AG08396 (cell line): ENCODE measurements around the gene EZH2.

Source experiments
- DNase-seq: peaks from one replicate; pipeline ENCODE4 v3.0.0; 2012; ENCODE audit warnings: low spot score, mixed read lengths

The EZH2 gene

DNA sequence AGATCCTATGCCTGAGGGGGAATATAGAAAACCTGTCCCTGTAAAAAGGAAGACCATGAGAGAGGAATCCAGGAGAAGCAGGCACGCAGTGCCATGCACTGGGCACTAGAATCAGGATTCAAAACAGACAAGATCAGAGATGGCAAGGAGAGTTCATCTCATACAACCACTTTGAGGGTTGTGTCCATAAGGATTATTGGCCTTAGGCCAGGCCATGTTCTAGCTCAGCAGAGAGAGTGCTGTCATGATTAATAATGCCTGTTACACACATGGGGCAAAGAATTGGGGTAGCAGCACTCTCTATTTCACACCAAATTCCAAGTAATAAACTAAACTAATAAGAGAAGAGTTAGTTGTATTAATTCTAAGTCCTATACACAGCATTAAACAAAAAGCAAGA is 29.1 kb downstream of the EZH2 start:
- DNase-seq, result no peak

DNA sequence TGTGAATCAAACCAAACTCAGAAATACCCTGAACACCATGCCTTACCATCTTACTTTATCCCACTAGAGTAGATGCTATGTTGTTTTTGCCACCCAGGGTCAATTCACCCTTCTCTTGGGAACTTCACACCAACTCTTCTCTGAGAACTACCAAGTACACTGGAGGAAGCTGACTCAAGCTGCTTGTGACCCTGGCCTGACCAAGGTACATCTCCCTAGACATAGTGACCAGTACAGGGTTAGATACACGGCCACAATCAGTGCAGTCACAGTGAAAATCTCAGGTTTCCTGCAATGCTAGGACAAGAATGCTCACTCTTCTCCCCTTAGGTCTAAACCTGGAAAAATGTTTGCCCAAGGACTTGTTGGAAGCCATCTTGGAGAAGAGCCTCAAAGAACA is 31.8 kb downstream of the EZH2 start:
- DNase-seq, result no peak

DNA sequence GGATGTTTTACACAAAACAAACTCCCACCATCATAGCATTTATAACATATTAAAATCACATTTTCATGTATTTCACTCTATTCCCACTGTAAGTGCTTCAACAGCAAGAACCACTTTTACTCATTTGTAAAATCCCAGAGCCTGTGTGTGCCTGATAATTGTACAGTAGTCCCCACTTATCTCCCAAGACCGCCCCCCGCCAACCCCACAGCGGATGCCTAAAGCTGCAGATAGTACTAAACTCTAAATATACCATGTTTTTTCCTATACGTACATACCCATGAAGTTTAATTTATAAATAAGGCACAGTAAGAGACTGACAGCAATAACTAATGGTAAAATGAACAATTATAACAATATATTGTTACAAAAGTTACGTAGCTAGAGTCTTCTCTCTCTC is 33.5 kb downstream of the EZH2 start:
- DNase-seq, result no peak

DNA sequence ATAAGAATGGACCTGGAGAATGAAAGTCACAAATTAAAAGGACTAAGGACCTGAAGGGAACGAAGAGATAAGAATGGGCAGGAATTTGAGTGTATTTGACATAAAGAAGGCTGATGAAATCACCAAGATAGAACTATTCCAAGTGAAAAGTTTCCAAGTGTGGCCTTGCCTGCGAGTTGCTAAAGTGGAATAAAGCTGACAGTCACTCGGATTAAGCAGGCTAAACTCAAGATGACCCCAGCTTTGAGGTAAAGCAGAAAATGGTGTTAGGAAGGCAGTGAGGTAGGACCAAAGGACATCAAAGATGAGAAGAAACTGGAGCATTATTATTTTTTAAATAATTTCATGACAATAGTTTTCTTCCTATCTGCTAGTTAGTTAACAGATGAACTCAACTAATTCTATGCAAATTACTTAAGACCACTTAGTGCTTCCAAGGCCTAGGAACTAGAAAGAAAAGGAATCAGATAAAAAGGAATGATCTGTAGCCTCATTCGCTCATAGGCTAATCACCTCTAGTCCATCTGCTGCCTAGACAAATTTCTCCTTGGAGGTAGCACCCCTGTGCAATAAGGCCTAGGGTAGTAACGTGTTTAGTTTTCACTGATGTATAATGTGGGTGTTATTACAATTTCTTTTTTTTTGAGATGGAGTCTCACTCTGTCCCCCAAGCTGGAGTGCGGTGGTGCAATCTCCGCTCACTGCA is 34.5 kb downstream of the EZH2 start:
- DNase-seq, result no peak

DNA sequence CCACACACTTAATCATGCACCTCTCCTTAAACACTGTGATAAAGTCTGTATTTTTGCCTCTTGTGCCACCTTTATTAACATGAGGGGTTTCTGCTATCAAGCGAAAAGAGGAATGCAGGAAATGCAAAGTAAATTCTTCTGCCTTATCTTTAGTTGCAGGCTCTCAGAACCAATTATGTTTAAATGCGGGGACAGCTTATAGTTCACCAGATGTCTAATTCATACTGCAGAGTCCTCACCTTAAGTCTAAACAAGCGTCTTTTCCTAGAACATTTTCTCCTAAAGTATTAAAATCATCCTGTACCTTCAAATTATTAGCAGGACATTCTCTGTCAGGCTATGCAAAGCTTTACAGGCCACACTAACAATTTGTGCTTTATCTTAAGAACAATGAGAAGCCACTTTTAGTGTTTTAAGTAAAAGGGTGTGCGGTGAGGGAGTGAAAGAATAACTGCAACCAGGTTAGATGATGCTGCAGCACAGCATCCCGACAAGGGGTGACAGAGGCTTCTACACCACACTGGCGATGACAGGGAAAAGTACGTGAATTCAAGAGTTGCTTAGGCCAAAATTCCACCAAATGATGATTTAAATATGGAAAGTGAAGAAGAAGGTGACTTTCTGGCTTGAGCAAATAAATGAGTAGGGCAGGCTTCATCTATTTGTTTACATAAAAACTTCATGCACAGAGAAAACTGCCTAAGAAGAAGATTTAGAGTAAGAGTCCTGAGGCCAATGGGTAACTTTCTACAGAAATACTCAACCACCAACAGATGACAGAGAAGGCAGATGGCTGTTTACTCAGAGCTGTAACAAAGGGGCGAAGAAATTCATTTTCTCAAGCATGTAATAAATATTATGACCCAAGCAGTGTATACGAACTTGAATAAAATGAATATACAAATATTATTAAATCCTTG is 36.0 kb downstream of the EZH2 start:
- no peak for DNase-seq

DNA sequence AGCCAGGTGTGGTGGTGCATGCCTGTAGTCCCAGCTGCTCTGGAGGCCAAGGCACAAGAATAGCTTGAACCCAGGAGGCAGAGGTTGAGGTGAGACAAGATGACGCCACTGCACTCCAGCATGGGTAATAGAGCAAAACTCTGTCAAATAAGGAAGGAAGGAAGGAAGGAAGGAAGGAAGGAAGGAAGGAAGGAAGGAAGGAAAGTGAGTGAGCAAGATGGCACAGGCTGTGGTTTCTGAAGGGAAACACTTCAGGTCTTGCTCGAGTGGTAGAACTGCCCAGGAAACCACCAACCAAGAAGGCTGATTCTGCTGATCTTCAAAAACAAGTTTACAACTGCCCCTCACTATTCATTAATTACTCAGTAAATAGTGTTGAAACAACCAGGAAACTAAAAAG is 45.2 kb downstream of the EZH2 start:
- no peak for DNase-seq

DNA sequence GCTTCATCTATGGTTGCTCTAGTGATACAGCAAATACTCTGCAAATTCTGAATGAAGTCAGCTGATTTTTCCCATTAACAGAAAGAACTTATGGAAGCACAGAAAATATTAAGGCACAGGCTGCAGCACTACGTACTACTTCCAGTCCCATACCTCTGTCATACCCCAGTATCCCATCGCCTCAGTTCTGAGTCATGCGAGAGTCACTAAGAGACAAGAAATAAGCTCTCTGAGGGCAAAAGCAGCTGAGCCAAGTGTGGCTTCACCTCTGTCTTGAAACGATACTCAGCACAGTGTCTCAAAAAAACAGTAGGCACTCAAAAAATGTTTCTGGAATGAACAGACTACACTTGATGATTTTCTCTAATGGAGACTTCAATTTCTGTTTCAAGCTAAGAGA is 48.2 kb downstream of the EZH2 start:
- DNase-seq, result no peak

DNA sequence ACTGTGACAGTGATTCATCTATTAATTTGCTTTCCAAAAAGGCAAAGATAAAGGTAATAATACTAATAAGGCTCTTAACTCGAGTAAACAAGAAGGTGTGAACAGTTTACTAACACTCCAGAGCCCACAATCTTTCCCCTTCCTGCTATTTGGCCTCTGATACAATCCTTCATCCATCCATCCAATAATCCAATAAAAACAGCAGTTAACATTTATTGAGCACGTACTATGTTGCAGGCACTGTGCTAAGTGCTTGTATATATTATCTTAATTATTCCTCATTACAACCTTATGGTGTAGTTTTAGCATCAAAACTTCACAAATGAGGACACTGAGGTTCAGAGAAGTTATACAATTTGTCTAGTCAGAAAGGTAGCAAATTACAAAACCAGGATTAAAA is 49.5 kb downstream of the EZH2 start:
- no peak for DNase-seq

DNA sequence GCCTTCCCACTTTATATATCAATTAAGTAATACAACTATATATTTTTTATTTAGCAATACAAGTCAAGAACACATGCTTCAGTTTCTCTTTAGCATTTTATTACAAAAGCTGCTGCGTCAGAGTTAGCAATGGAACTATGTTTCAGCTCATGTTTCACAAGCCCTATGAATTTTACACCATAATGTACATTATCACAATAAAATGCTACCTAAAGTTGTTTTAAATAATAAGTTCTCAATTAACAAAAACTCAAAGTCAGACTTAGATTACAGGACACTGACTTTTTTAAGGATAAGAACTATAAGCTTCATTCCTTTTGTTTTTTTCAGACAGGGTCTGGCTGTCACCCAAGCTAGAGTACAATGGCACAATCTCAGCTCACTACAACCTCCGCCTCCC is 52.3 kb downstream of the EZH2 start:
- DNase-seq, result no peak

DNA sequence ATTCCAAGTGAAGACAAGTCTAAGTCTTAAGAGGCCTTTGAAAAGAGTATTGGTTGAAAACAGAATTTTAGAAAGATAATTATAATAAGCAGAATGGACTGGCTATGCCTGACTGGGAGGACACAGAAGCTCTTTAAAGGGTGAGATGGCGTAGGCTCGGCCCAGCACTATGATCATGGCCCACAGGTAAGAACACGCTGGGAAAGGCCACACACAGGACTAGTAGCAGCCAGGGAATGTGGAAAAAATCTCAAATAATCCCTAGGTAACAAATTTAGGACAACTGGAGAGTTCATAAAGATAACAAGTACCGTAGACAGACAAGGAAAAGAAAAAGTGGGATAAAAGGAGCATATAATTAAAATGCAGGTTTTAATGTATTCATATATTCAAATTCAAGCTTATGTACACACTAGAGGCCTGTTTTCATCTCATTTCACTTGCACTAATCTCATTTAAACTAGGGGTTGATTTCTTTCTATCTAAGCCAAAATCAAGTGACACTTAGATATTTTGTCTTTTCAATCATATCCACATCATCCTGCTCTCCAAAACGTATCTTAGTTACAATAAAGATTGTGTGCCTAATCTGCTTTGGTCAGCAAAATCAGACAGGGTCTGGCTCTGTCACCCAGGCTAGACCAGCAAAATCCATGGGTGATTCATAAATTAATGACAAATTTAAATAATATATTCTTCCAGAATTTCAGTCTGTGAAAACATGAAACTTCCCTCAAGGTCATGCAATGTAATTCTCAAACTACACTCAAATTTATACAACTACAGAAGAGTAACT is 53.0 kb downstream of the EZH2 start:
- no peak for DNase-seq

DNA sequence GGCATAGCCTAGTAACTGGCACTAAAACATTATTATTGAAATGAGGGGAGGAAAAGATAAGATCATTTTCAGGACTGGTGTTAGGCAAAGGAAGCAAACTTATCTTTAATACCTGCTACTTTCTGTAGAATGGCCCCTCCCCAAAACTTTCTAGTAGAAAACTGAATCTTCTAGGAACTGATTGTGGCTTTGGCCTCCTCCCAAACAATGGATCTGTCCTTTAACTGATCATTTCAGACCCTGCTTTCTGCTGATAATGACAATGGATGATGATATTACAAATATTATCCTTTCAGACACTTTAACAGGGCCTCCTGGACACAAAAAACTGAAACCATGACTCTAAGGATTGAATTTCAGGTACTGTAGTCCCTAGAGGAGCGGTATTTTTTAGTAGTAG is 55.1 kb downstream of the EZH2 start:
- DNase-seq, result no peak

DNA sequence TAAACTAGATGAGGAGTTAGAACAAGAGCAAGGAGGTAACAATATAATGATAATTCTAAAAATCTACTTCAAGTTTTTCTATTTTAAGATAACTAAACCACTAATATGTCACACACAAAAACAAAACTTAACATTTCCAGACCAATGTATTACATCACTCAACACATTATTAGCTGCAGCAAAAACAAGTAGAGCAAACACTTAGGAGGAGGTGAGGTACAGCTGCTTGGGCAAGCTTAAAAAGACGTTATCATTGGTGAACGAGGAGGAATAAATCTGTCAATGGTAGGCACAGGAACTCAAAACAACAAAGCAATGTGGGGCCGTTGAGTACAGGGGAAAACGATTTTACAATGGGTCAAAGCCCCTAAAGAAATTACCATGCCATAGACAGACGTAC is 58.8 kb downstream of the EZH2 start:
- DNase-seq, result no peak

DNA sequence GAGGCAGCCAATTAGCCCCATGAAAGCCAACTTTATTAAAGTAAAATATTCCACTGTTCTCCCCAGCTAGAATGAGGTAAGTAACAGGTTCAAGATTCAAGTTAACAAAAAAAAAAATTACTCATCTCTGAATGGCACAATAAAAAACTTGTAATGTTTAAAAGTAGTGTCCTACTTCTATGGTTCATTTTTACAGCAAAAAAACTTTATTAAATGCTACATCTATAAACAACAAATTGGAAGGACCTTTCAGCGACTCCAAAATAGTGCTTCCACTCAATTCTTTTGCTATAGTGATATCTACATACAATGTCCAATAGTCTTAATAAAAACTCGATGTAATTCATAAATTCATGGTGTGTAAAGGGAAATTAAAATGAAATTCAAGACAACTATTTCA is 59.2 kb downstream of the EZH2 start:
- no peak for DNase-seq

DNA sequence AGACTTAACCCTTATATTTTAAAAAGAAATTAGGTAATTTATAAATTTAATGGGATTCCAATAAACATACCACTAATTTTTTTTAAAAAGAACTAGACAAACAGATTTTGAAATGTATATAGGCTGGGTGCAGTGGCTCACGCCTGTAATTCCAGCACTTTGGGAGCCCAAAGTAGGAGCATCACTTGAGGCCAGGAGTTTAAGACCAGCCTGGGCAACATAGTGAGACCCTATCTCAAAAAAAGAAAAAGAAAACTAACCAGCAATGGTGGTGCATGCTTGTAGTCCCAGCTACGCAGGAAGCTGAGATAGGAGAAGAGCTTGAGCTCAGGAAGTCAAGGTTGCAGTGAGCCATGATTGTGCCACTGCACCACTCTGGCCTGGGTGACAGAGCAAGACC is 62.7 kb downstream of the EZH2 start:
- DNase-seq, result no peak

DNA sequence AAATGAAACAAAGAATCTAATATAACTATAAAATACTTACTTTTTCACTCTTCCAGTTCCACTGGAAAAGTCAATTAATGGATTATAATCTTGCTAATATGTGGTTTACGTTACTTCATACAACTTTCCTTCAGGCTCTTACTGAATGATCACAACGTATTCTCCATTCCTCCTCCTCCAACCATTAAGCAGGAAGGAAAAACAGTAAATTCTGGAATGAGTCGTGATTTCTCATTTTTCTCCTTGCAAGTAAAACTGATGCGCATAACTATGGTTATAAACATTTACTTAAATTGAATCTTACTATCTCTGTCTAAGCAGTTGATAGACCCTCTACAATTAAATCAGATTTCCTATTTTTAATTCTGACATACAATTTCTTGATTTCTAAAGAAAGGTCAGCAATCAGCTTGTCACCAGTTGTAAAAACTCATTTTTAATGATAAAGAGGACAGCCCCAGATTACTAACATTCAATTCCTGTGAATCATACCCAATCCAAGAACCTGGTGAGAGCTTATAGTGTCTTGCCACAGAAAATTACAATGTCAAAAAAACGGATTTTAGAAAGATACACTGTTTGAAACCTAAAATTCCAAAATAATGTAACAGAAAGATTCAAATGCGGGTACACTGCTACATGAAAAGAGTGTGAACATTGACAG is 64.3 kb downstream of the EZH2 start:
- DNase-seq, result peak; percentile 38

DNA sequence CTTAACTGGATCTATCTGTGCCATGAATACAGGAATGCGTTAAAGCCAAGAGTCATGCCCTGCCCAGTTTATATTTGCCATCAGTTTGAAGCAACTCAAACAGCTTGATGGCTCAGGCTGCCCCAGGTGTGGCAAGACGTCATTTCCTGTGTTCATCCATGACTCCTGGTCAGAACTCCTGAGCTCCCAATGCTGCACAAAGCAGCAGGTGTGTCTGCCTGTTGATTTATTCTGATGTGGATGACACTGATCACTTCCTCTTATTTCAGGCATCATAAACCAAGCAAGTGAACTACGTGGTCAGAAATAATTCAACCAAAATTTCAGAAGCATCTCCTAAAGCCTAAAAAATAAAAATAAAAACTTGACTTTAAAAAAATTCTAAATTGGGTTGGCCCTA is 68.5 kb downstream of the EZH2 start:
- no peak for DNase-seq

DNA sequence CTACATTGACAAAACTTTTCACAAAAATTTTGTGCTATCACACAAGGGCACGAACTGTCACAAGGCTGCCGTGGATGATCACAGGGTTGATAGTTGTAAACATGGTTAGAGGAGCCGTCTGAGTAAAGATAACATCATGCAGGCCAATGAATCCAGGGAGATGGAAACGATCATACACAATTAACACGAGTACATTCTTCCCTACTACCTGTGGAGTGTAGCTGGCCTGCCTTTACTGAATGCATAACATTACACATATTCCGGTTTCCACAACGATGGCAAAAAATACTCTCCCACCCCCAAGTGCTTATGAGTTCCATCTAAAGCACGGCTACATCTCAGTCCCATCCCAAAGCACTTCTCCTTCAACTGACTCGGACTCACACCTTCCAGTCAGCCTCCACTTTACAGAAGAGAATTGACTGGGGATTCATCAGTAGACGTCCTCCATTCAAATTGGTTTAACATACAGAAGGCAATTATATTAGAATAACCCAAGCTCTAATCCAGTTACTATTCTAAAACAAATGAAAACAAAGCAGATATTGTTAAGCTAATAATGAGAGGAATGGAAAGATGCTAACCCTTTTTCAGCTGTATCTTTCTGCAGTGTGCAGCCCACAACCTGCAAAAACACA is 69.0 kb downstream of the EZH2 start:
- DNase-seq, result no peak

DNA sequence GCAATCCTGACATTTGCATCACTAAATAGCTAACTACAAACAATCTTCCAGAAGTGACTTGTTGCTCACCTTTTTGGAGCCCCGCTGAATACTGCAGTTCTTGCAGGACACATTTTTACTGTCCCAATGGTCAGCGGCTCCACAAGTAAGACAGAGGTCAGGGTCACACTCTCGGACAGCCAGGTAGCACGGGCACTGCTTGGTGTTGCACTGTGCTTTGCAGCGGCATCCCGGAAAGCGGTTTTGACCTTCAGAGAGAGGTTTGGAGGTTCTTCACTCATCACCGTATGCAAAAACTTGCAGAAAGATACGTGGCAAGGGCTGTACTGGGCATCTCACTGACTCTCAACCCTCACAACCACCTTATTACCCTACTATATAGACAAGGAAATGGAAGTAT is 70.2 kb downstream of the EZH2 start:
- no peak for DNase-seq

DNA sequence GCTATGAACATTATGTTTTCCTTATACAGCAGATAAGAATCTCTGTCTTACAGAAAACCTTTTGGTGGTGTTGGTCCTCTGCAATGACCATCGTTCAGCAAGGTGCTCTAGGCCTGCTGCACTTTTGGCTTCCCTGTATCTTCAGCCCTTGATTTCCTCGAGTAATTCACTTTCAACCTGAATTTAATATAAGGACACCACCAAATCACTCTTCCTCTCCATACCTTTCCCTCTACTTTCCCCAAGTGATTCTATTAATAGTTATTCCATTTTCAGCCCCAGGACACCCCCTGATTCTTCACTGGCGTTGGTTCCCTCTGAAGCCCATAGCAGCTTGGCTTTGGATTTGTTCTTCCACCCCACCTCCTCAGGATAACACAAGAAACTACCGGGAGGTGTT is 72.2 kb downstream of the EZH2 start:
- DNase-seq, result no peak

DNA sequence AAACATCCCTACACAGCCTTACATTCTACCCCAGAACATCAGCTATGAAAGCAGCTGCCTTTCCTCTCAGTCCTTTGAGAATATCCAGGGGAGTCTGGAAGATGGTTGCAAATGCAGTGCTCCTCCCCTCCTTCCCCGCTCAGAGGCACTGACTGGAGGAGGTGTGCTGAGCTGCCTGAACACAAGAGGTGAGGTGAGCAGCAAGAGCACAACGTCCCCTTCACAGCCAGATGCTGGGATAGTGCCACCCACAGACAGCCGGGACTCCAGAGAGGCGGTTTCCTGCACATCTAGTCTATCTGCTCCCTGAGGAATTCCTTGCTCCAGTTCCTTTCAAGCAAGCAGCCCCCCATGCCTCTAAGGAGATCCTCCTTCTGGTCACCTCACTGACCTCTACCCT is 74.2 kb downstream of the EZH2 start:
- DNase-seq, result no peak

DNA sequence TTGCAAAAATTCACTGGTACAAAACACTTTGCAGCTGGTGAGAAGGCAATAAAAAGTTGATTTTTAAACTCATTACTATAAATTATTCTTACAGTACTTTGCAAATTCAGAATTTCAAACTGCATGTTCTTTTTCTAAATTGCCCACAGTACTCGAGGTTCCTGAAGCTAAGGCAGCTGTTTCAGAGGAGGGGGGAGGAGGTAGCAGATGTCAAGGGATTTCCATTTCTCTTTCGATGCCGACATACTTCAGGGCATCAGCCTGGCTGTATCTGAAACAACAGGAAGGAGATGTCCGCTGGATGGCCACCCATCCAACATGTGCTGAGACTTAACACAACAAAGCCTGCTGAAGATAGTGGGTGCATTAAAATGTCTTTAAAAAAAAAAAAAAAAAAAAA is 76.7 kb downstream of the EZH2 start:
- no peak for DNase-seq

DNA sequence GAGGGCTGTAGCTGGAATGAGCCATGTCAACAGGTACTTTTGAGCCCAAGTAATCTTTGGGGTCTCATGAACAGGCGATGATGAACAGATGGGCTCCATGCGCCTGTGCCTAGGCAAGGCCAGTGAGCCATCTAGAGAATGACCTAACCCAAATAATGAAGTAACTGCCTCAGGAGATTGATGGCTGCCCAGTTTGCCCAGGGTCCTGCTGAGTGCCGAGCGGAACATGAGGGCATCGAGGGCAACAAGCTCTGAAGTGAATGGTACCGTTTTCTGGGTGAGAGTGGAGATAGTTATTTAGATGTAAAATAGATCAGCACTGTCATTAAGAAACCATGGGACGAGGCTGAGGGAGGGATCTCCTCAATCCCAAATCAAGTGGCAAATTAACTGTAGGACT is 77.9 kb downstream of the EZH2 start:
- DNase-seq, result no peak
